22Rv1 (cell line): ENCODE data around the gene TMEFF1.

ENCODE experiments used
- ZFX ChIP-seq: fragments of 450-650 bp; IDR thresholded peaks from 2 replicates; pipeline ENCODE4 v1.6.1; 2017; ENCODE audit warnings: antibody characterized with exemption, borderline replicate concordance
- TF ChIP-seq, protein P1 (sequence below): fragments of 450-650 bp; IDR thresholded peaks from 2 replicates; pipeline ENCODE4 v1.5.1; 2017; ENCODE audit warnings: mild to moderate bottlenecking

- TF ChIP-seq, protein P1, sequence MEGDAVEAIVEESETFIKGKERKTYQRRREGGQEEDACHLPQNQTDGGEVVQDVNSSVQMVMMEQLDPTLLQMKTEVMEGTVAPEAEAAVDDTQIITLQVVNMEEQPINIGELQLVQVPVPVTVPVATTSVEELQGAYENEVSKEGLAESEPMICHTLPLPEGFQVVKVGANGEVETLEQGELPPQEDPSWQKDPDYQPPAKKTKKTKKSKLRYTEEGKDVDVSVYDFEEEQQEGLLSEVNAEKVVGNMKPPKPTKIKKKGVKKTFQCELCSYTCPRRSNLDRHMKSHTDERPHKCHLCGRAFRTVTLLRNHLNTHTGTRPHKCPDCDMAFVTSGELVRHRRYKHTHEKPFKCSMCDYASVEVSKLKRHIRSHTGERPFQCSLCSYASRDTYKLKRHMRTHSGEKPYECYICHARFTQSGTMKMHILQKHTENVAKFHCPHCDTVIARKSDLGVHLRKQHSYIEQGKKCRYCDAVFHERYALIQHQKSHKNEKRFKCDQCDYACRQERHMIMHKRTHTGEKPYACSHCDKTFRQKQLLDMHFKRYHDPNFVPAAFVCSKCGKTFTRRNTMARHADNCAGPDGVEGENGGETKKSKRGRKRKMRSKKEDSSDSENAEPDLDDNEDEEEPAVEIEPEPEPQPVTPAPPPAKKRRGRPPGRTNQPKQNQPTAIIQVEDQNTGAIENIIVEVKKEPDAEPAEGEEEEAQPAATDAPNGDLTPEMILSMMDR, result no peak
- no peak for TF ChIP-seq ZFX
These were observed 127.7 kb downstream of the TMEFF1 start for GRCh38 chr9:100600521-100601079.
